Measurements from ENCODE around the gene ARHGEF7. TPM values are rescaled to one million over a fixed set of nuclear protein-coding genes. Genes with fewer than 3 reads are reported as not detected.

The ARHGEF7 gene
- total RNA-seq, 2 experiments from 2014 or later: 67.9 to 68.9 TPM

DNA sequence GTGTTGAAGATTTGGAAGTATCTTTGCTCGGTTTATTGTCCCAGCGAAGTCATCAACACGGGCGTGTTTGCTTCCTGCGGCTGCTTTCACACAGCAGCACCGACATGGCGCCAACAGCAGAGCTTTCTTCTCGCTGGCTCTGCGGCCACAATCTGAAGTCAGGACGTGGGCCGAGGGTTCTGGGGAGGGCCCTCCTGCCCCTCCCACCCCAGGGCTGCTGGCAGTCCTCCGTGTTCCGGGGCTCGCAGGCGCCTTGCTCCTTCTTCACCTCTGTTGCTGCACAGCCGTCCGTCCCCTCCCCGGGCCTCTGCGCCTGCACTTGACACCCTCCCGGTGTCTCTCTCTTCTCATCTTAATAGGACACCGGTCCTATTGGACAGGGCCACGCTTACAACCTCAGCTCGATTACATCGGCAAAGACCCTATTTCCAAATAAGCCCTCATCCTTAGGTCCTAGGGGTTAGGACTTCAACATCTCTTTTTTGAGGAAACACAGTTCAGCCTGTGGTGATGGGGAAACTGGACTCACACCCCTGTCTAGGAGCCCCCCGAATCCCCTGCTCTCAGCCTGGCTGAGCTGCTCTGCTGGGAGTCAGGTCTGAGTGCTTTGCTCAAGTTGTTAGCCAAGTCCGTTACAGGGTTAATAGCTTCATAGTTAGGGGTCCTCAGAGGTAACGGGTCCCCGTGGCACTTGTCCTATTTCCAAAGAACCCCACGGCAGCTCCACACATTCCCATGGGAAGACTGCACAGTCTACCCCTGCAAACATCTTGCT is 202.6 kb downstream of the ARHGEF7 start:
- no peaks in the 10 kb centered on the region for H3K9me3 Mint-ChIP-seq
- ChIA-PET CTCF (no interaction called here), POLR2A (no interaction called here)
- peaks cover 3% of the 10 kb centered on the region for H3K36me3 Mint-ChIP-seq (ENCODE audit: low read depth)
- no peak overlapping the region for H3K27ac Mint-ChIP-seq
- no peak overlapping the region for H3K4me3 Mint-ChIP-seq
- no peak for DNase-seq
- H3K4me1 Mint-ChIP-seq: no peaks in the 10 kb centered on the region
- no peaks in the 10 kb centered on the region for H3K27me3 Mint-ChIP-seq

- Mint-ChIP-seq H3K4me1 (peaks cover under 1% of the 10 kb centered on the region), H3K9me3 (no peaks in the 10 kb centered on the region), H3K36me3 (ENCODE audit: low read depth) (no peaks in the 10 kb centered on the region), H3K4me3 (no peak overlapping the region), H3K27ac (no peak overlapping the region), H3K27me3 (no peaks in the 10 kb centered on the region)
- ChIA-PET POLR2A (no interaction called here), CTCF (no interaction called here)
- no peak for DNase-seq
These were observed 203.3 kb downstream of the ARHGEF7 start for GRCh38 chr13:111318386-111318785.

GRCh38 chr13:111319521-111319920 is 204.4 kb downstream of the ARHGEF7 start:
- Mint-ChIP-seq H3K36me3 (ENCODE audit: low read depth) (no peaks in the 10 kb centered on the region), H3K4me1 (peaks cover 9% of the 10 kb centered on the region), H3K4me3 (no peak overlapping the region), H3K27me3 (no peaks in the 10 kb centered on the region), H3K27ac (no peak overlapping the region), H3K9me3 (no peaks in the 10 kb centered on the region)
- ChIA-PET POLR2A (no interaction called here), CTCF (no interaction called here)
- no peak for DNase-seq

DNA sequence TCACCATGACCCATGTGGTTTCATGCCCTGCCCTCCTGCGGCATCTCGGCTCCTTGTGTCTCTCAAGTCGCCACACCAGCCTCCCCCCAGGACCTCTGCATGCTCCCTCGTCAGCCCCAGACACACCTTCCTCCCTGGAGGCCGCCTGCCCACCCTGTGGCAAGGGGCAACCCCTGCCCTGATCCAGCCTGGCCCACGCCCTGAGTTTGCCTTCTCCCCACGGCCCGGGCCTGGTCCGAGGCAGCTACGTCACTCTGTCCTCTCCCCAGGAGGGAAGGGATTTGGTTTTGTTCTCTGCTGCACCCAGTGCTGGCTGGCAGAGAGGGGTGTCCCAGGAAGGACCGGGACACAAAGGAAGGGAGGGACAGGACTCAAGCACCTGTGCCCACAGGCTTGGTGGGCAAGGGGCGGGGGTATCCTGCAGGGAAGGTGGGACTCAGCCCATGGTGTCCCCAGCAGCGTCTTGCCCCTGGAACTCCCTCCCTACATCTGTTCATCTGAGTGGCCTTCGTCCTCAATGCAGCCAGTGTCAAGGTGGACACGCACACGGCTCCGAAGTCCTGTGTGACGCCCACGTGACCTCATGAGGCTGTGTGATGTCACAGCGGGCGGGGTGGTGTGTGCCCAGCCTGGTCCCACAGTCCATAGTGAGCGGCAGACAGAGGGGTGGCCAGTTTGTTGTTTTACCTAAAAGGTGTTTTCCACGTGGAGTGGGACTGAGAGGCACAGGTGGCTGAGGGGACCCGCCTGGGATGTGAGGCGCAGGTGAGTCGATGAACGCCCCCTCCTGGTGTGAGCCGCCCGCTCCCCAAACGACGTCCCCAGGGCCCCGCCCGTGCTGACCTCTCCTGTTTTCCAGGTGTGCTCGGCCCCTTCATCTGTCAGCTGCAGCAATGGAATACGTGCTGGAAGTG is 205.1 kb downstream of the ARHGEF7 start, which contains the start of gene TEX29:
TSS of gene TEX29 (plus strand) at position 645 of the 914 bp plus-strand sequence. CDS start at position 894, 249 bp downstream.
- Mint-ChIP-seq H3K9me3 (no peaks in the 10 kb centered on the region), H3K4me1 (peaks cover 9% of the 10 kb centered on the region), H3K27me3 (no peaks in the 10 kb centered on the region), H3K27ac (no peak within 1 kb of the TSS), H3K4me3 (no peak within 1 kb of the TSS), H3K36me3 (ENCODE audit: low read depth) (no peaks in the 10 kb centered on the region)
- peak; percentile 13 for DNase-seq
- CTCF ChIA-PET: no interaction called here
- POLR2A ChIA-PET: no interaction called here

GRCh38 chr13:111322001-111322915 is 207.1 kb downstream of the ARHGEF7 start:
- H3K9me3 Mint-ChIP-seq: no peaks in the 10 kb centered on the region
- H3K36me3 Mint-ChIP-seq (ENCODE audit: low read depth): no peaks in the 10 kb centered on the region
- ChIA-PET CTCF (no interaction called here), POLR2A (no interaction called here)
- H3K27me3 Mint-ChIP-seq: no peaks in the 10 kb centered on the region
- H3K4me1 Mint-ChIP-seq: peaks cover 9% of the 10 kb centered on the region
- no peak overlapping the region for H3K27ac Mint-ChIP-seq
- no peak for DNase-seq
- H3K4me3 Mint-ChIP-seq: no peak overlapping the region

DNA sequence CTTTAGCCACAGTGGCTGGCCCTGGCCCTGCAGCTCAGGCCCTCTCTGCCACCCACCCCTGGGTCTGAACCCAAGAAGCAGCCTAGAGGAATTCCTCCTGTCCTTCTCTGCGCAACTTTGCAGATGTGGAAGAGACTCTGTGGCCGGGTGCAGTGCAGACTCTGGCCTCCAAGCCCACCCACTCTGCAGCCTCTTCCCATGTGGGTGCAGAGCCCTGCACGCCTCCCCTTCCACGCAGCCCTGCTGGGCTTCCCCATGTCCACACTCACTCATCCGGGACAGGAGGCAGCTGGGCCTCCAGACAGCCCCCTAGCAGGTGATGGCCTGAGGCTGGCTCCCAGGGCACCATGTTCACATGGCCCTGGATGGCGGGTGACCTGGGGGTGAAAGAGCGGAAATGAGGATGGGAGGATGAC is 207.8 kb downstream of the ARHGEF7 start:
- DNase-seq: no peak
- H3K36me3 Mint-ChIP-seq (ENCODE audit: low read depth): no peaks in the 10 kb centered on the region
- peaks cover 9% of the 10 kb centered on the region for H3K4me1 Mint-ChIP-seq
- H3K27me3 Mint-ChIP-seq: no peaks in the 10 kb centered on the region
- POLR2A ChIA-PET: no interaction called here
- CTCF ChIA-PET: no interaction called here
- no peak overlapping the region for H3K27ac Mint-ChIP-seq
- H3K9me3 Mint-ChIP-seq: no peaks in the 10 kb centered on the region
- H3K4me3 Mint-ChIP-seq: no peak overlapping the region

- ChIA-PET POLR2A (no interaction called here), CTCF (no interaction called here)
- Mint-ChIP-seq H3K36me3 (ENCODE audit: low read depth) (no peaks in the 10 kb centered on the region), H3K4me1 (peaks cover 9% of the 10 kb centered on the region), H3K27me3 (no peaks in the 10 kb centered on the region), H3K9me3 (no peaks in the 10 kb centered on the region), H3K27ac (no peak overlapping the region), H3K4me3 (peak overlapping the region; percentile 28)
- no peak for DNase-seq
These were observed 208.4 kb downstream of the ARHGEF7 start for GRCh38 chr13:111323549-111323948.

GRCh38 chr13:111323950-111324651 is 209.0 kb downstream of the ARHGEF7 start:
- no peaks in the 10 kb centered on the region for H3K27me3 Mint-ChIP-seq
- no peak overlapping the region for H3K27ac Mint-ChIP-seq
- no peak for DNase-seq
- peaks cover 9% of the 10 kb centered on the region for H3K4me1 Mint-ChIP-seq
- H3K4me3 Mint-ChIP-seq: peak overlapping the region; percentile 28
- CTCF ChIA-PET: no interaction called here
- H3K36me3 Mint-ChIP-seq (ENCODE audit: low read depth): no peaks in the 10 kb centered on the region
- no peaks in the 10 kb centered on the region for H3K9me3 Mint-ChIP-seq
- POLR2A ChIA-PET: no interaction called here

DNA sequence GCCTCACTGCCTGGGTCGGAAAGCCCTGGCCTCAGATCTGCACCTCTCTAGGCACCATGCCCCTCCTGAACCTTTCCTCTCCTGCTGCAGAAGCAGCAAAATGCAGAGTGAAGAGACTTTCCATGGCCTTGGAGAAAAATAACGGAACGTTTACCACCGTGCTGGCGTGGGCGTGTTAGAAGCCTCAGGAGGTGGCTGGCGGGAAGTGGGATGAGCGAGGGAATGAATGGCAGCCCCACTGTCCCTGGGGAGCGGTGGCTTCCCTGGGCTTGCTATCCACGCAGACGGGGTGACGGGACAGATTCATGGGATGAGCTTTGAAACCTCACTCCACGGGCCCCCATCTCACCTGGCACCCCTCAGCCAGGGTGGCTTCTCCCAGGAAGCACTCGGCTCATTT is 209.6 kb downstream of the ARHGEF7 start:
- ChIA-PET CTCF (no interaction called here), POLR2A (no interaction called here)
- DNase-seq: no peak
- Mint-ChIP-seq H3K9me3 (no peaks in the 10 kb centered on the region), H3K36me3 (ENCODE audit: low read depth) (no peaks in the 10 kb centered on the region), H3K27me3 (no peaks in the 10 kb centered on the region), H3K4me1 (peaks cover 9% of the 10 kb centered on the region), H3K4me3 (no peak overlapping the region), H3K27ac (no peak overlapping the region)

- ChIA-PET CTCF (no interaction called here), POLR2A (no interaction called here)
- no peaks in the 10 kb centered on the region for H3K36me3 Mint-ChIP-seq (ENCODE audit: low read depth)
- no peaks in the 10 kb centered on the region for H3K9me3 Mint-ChIP-seq
- H3K4me1 Mint-ChIP-seq: peaks cover 9% of the 10 kb centered on the region
- H3K27me3 Mint-ChIP-seq: no peaks in the 10 kb centered on the region
- no peak for DNase-seq
- no peak overlapping the region for H3K4me3 Mint-ChIP-seq
- H3K27ac Mint-ChIP-seq: no peak overlapping the region
These were observed 210.2 kb downstream of the ARHGEF7 start for GRCh38 chr13:111325146-111325890.

GRCh38 chr13:111325941-111326620 is 211.0 kb downstream of the ARHGEF7 start:
- Mint-ChIP-seq H3K27me3 (no peaks in the 10 kb centered on the region), H3K9me3 (no peaks in the 10 kb centered on the region), H3K4me3 (no peak overlapping the region), H3K27ac (no peak overlapping the region), H3K36me3 (ENCODE audit: low read depth) (no peaks in the 10 kb centered on the region), H3K4me1 (peaks cover 9% of the 10 kb centered on the region)
- ChIA-PET CTCF (no interaction called here), POLR2A (no interaction called here)
- no peak for DNase-seq

- no peaks in the 10 kb centered on the region for H3K36me3 Mint-ChIP-seq (ENCODE audit: low read depth)
- H3K4me1 Mint-ChIP-seq: peaks cover 9% of the 10 kb centered on the region
- ChIA-PET POLR2A (no interaction called here), CTCF (no interaction called here)
- H3K27ac Mint-ChIP-seq: no peak overlapping the region
- H3K9me3 Mint-ChIP-seq: no peaks in the 10 kb centered on the region
- H3K4me3 Mint-ChIP-seq: no peak overlapping the region
- H3K27me3 Mint-ChIP-seq: no peaks in the 10 kb centered on the region
- no peak for DNase-seq
These were observed 211.5 kb downstream of the ARHGEF7 start for GRCh38 chr13:111326621-111326965.

Measured in activated CD4-positive, alpha-beta memory T cell treated with anti-CD3 and anti-CD28 coated beads, Interleukin-2, amount 10 ng/mL, durations not matched to agents 7 days and 5 days (primary cell).